Body of pancreas (tissue), 4 donors: ENCODE measurements around the gene MRPL55. TPM values are rescaled to one million over a fixed set of nuclear protein-coding genes. Genes with fewer than 3 reads are reported as not detected.
A peak's percentile ranks its signal among the peaks of the same experiment; 100 is the strongest.

Experiments used
- ATAC-seq: fragments of 150-250 bp; one replicate; pipeline ENCODE4 v1.9.1; 2016
- DNase-seq, 4 donors: peaks; one replicate each; pipeline ENCODE4 v3.0.0-alpha.2; 2019
- H3K27ac ChIP-seq, 4 donors: fragments of 200-600 bp; sonication (generic); 1 replicate in 3 of 4; 2 replicates in 1 of 4; pipeline versions ENCODE4 v1.5.1 to v1.6.1; 2016 to 2019; ENCODE audit warnings: mild to moderate bottlenecking in 1 of 4, mixed read lengths in 1 of 4, moderate library complexity in 1 of 4
- H3K27me3 ChIP-seq, 2 donors: fragments of 200-600 bp; sonication (generic); one replicate each; pipeline ENCODE4 v1.6.0; 2016; ENCODE audit warnings: mild to moderate bottlenecking in 1 of 2
- H3K36me3 ChIP-seq, 2 donors: fragments of 200-600 bp; sonication (generic); replicated peaks in 1 of 2; 2 replicates each; pipeline ENCODE4 v1.5.1; 2016; ENCODE audit warnings: low read depth in 2 of 2; ENCODE audit not compliant: insufficient read depth in 1 of 2
- H3K4me1 ChIP-seq: fragments of 200-600 bp; sonication (generic); one replicate; pipeline ENCODE4 v1.6.0; 2016
- H3K4me3 ChIP-seq, 2 donors: fragments of 200-600 bp; sonication (generic); 1 replicate in 1 of 2; 2 replicates in 1 of 2; pipeline ENCODE4 v1.5.1; 2016 to 2019
- H3K9me3 ChIP-seq, 3 donors: fragments of 200-600 bp; sonication (generic); 1 replicate in 2 of 3; 2 replicates in 1 of 3; pipeline ENCODE4 v1.5.1; 2016
- POLR2A ChIP-seq, 3 donors: fragments of 450-650 bp; IDR thresholded peaks; one replicate each; pipeline ENCODE4 v1.6.1; 2016; ENCODE audit warnings: antibody characterized with exemption in 3 of 3, mild to moderate bottlenecking in 2 of 3
- WGBS, 2 donors: methylation state at CpG; one replicate each; pipeline ENCODE4 v1.1.5; 2017; 5-methylcytosine and 5-hydroxymethylcytosine counted together
- intact Hi-C: fragments of 100-400 bp; cut with DNase I; formaldehyde crosslinking; loops from one replicate; pipeline ENCODE4 v1.15.1; 2023
- total RNA-seq, 2 donors: library from RNA; depleted of rRNA; stranded (reverse); fragments of >200 nt; gene quantifications; one replicate each; pipeline ENCODE4 v1.1.0, GENCODE V29; 2016
- TF ChIP-seq, protein P1 (sequence below), 7 experiments: fragments of 450-650 bp in 4 of 7; fragments of 200-600 bp in 3 of 7; sonication (generic) in 3 of 7; IDR thresholded peaks; one replicate each; pipeline ENCODE4 v1.5.1; 2016 to 2019; ENCODE audit warnings: antibody characterized with exemption in 7 of 7

The MRPL55 gene
- total RNA-seq, 2 donors from 2014 or later: 65.9 to 68.7 TPM

DNA sequence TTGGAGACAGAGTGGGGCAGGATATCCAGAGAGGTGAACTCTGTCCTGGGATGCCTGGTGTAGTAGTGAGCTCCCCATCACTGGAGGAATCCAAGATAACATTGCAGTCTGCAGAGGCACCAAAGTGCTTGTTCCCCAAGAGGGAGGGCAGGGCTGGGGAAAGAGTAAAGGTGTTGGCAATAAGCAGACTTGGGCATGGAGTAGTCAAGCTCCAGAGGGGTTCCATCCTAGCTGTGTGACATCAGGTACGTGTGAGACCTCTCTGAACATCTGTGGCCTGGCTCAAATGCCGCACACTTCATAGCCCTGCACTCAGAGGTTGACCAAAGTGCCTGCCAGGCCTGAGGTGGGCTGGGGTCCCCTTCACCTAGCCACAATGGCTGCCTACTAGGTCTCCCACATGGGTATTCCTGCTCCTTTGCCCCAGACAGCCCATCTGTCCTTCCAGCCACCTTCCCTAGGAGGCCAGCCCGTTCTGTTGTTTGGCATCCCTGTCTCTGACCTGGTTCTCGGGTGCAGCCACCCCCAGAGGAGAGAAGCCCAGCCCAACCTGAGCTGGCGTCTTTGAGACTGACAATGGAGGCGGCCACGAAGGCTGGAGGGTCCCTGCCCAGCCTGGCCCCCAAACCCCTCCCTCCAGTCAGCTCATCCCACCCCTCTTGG is 29.4 kb downstream of the MRPL55 start:
- Histone ChIP-seq H3K4me3 (no peak overlapping the region), H3K36me3 (no peaks in the 10 kb centered on the region), H3K27me3 (no peaks in the 10 kb centered on the region), H3K27ac (no peak overlapping the region), H3K4me1 (peaks cover 17% of the 10 kb centered on the region), H3K9me3 (no peaks in the 10 kb centered on the region)
- ATAC-seq: no peak
- peak in 3 of 4 donors; percentile 4 to 13 (median 10) for DNase-seq
- WGBS, 2 donors: 78 to 93% methylated on average over 6 to 7 of the region's 7 CpGs
- TF ChIP-seq, protein P1, sequence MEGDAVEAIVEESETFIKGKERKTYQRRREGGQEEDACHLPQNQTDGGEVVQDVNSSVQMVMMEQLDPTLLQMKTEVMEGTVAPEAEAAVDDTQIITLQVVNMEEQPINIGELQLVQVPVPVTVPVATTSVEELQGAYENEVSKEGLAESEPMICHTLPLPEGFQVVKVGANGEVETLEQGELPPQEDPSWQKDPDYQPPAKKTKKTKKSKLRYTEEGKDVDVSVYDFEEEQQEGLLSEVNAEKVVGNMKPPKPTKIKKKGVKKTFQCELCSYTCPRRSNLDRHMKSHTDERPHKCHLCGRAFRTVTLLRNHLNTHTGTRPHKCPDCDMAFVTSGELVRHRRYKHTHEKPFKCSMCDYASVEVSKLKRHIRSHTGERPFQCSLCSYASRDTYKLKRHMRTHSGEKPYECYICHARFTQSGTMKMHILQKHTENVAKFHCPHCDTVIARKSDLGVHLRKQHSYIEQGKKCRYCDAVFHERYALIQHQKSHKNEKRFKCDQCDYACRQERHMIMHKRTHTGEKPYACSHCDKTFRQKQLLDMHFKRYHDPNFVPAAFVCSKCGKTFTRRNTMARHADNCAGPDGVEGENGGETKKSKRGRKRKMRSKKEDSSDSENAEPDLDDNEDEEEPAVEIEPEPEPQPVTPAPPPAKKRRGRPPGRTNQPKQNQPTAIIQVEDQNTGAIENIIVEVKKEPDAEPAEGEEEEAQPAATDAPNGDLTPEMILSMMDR (IDR thresholded peaks at IDR 0.05): no peak
- intact Hi-C loops: no loop called here

DNA sequence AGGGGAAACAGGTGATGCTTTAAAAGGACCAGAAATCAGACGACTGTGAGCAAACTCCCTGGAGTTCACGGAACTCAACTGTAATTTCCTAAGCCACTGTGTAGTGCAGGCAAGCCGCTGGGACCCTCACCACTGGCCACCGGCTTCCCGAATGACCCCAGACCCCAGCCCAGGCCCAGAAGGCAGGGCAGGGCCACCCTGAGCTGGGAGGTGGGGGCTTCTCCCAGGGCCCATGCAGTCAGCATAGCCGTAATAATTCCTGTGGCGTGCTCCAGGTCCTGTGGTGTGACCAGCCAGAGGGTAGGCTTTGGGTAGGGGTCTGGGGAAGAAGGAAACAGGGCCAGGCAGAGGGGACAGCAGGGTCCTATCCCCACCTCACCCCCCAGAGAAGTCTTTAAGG is 30.1 kb downstream of the MRPL55 start:
- peaks cover 9% of the 10 kb centered on the region for H3K4me1 ChIP-seq
- H3K9me3 ChIP-seq: no peaks in the 10 kb centered on the region
- DNase-seq (peak in 1 of 4 donors; percentile 4), ATAC-seq (no peak)
- no peak overlapping the region for H3K4me3 ChIP-seq
- no peaks in the 10 kb centered on the region for H3K36me3 ChIP-seq
- WGBS, 2 donors: 91% methylated on average over 6 to 7 of the region's 7 CpGs
- intact Hi-C loops: no loop called here
- no peak for TF ChIP-seq POLR2A (IDR thresholded peaks at IDR 0.05)
- TF ChIP-seq, protein P1 (IDR thresholded peaks at IDR 0.05): no peak
- H3K27me3 ChIP-seq: no peaks in the 10 kb centered on the region
- H3K27ac ChIP-seq: no peak overlapping the region

DNA sequence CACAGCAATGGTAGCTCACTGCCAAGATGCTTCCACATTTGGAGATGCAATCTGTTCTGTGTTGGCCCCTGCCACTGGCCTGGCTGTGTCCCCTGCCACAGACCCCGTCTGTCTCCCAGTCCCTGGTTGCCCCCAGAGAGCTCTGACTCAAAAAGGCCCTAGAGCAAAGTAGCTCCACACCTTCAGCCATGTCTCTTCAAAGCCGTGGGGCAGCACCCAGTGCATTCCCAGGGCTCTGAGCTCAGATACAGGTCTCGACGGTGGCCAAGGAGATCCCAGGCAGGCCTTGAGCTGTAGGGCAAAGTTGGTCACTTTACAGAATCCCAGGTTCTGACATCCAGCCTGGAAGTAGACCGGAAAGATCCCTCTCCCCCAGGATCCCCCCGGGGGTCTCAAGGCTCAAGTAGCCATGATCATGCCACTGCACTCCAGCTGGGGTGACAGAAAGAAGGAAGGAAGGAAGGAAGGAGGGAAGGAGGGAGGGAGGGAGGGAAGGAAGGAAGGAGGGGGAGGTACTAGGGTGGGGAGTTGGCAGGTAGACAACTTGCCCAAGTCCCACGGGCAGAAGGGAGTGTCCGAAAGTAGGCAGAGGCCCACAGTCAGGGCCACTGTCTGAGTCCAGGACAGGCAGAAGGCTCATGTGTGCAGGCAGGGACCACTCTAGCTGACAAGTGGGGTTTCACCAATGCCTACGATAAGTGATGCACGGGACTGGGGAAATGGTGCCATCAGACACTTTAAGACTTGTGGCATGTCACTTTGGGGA is 31.4 kb downstream of the MRPL55 start:
- DNase-seq: no peak
- 71 to 75% methylated on average over 8 to 10 of the region's 10 CpGs for WGBS, 2 donors
- no peak for ATAC-seq
- Histone ChIP-seq H3K9me3 (no peaks in the 10 kb centered on the region), H3K4me1 (peaks cover 8% of the 10 kb centered on the region), H3K27ac (no peak overlapping the region), H3K27me3 (no peaks in the 10 kb centered on the region), H3K4me3 (no peak overlapping the region), H3K36me3 (no peaks in the 10 kb centered on the region)
- TF ChIP-seq, protein P1 (IDR thresholded peaks at IDR 0.05): no peak
- TF ChIP-seq POLR2A (IDR thresholded peaks at IDR 0.05): no peak
- intact Hi-C loops: no loop called here

DNA sequence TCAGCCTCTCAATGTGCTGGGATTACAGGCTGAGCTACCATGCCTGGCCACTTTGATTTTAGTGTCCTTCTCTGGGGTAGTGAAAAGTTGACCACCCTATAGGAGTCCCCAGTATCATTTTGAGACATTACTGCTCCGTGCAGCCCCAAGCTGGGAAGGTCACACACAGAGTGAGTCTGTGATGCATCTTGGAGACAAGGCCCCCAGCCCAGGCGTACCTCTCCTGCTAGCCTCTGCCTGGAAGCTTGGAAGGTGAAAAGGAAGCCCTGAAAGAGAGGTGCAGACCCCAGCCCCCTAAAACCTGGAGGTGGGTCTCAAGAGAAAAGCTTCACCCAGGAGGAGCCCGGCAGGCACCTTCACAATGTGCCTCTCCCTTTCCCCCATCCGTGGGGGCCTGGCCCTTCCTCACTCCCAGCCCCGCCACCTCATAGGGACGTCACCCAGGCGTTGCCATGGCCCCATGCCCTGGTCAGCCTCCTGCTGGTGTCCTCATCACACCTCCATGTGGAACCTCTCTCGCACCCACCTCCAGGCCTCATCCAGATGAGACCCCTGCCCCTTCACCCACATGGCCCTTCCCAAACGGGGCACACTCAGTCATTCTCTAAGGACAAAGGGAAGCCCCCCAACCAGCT is 32.2 kb downstream of the MRPL55 start:
- H3K27me3 ChIP-seq: no peaks in the 10 kb centered on the region
- ATAC-seq (no peak), DNase-seq (no peak)
- intact Hi-C loops: no loop called here
- H3K4me3 ChIP-seq: no peak overlapping the region
- no peak overlapping the region for H3K27ac ChIP-seq
- 75 to 82% methylated on average over 7 to 9 of the region's 9 CpGs for WGBS, 2 donors
- H3K36me3 ChIP-seq: no peaks in the 10 kb centered on the region
- no peak for TF ChIP-seq POLR2A (IDR thresholded peaks at IDR 0.05)
- TF ChIP-seq, protein P1 (IDR thresholded peaks at IDR 0.05): no peak
- H3K9me3 ChIP-seq: no peaks in the 10 kb centered on the region
- peaks cover 8% of the 10 kb centered on the region for H3K4me1 ChIP-seq
